GM19099 (cell line): ENCODE measurements around the gene TRIM31.

Experiments
- POLR2A ChIP-seq: IDR thresholded peaks from 3 replicates; pipeline ENCODE4 v1.6.1; 2011; ENCODE audit warnings: low read depth; ENCODE audit not compliant: insufficient read length; ENCODE audit errors: extremely low read depth

TRIM31 gene

GRCh38 chr6:30061858-30062458 is 50.9 kb downstream of the TRIM31 start:
- TF ChIP-seq POLR2A: no peak

GRCh38 chr6:30061092-30061857 is 51.6 kb downstream of the TRIM31 start, which contains the start of gene POLR1H:
Gene POLR1H (plus strand): TSS chr6:30061265. CDS start chr6:30061525, 260 bp downstream.
- peak; percentile 91 for TF ChIP-seq POLR2A

GRCh38 chr6:30060606-30061091 is 52.2 kb downstream of the TRIM31 start:
- no peak for TF ChIP-seq POLR2A

DNA sequence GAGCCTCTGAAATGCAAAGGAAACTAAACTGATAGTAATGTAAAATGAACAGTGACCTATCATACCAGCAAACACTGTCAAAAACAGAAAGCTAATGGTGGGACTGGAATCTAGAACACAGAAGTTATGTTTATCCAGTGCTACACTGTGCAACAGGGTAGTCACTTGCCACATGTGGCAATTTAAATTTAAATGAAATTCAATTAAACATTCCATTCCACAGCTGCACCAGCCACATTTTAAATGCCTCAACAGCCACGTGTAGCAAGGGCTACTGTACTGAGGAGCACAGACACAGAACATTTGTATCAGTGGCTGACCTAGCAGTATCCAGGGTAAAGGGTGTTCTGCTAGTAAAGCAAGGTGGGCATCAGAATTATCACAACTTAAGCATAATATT is 57.4 kb downstream of the TRIM31 start:
- no peak for TF ChIP-seq POLR2A

GRCh38 chr6:30053682-30054081 is 59.2 kb downstream of the TRIM31 start:
- TF ChIP-seq POLR2A: no peak
